Measurements from ENCODE around the gene FBXL19. TPM values are rescaled to one million over a fixed set of nuclear protein-coding genes. Genes with fewer than 3 reads are reported as not detected.

The FBXL19 gene
- total and polyA plus RNA-seq, 2 donors (not counting 1 experiment from before 2014, with no cell fraction given), result 3.1 to 14.5 TPM

GRCh38 chr16:30920891-30921290 is 2.5 kb upstream of the FBXL19 start:
- H3K4me2 ChIP-seq (ENCODE audit: extremely low read depth, insufficient read depth, low read length), result no peak overlapping the region
- no peaks in the 10 kb centered on the region for H4K20me1 ChIP-seq (ENCODE audit: control insufficient read depth, extremely low read depth, insufficient read depth, low read length)
- H3K4me1 ChIP-seq (ENCODE audit: control insufficient read depth, extremely low read depth, insufficient read depth, low read length), result no peaks in the 10 kb centered on the region
- no peak for DNase-seq (ENCODE audit: low read depth in 2 of 2)
- H3K27me3 ChIP-seq (ENCODE audit: control insufficient read depth, insufficient read depth, low read length), result no peaks in the 10 kb centered on the region
- H3K9ac ChIP-seq (ENCODE audit: insufficient read depth, low read length), result no peak overlapping the region
- no peaks in the 10 kb centered on the region for H3K79me2 ChIP-seq (ENCODE audit: control insufficient read depth, insufficient read depth, low read length)
- no peak overlapping the region for H2AFZ ChIP-seq (ENCODE audit: low read length)
- no peak overlapping the region for H3K4me3 ChIP-seq (replicated peaks in 1 of 4; ENCODE audit: control extremely low read depth in 1 of 4, insufficient read depth in 1 of 4, low read depth in 3 of 4, low read length in 4 of 4)
- H3K36me3 ChIP-seq (ENCODE audit: control insufficient read depth, insufficient read depth, low read length), result no peaks in the 10 kb centered on the region
- no peak overlapping the region for H3K27ac ChIP-seq (ENCODE audit: insufficient read depth, low read length)
- no peak for TF ChIP-seq CTCF (conservative IDR thresholded peaks at IDR 0.05 in 1 of 2, IDR thresholded peaks at IDR 0.05 in 1 of 2; ENCODE audit: low read depth in 1 of 2, low read length in 2 of 2)
- TF ChIP-seq EZH2 (IDR thresholded peaks at IDR 0.05; ENCODE audit: low read length, missing control alignments), result no peak
- no peaks in the 10 kb centered on the region for H3K9me3 ChIP-seq (ENCODE audit: control insufficient read depth, insufficient read depth, low read depth, low read length)

GRCh38 chr16:30921459-30921747 is 2.0 kb upstream of the FBXL19 start:
- H4K20me1 ChIP-seq (ENCODE audit: control insufficient read depth, extremely low read depth, insufficient read depth, low read length), result no peaks in the 10 kb centered on the region
- no peaks in the 10 kb centered on the region for H3K27me3 ChIP-seq (ENCODE audit: control insufficient read depth, insufficient read depth, low read length)
- H3K4me1 ChIP-seq (ENCODE audit: control insufficient read depth, extremely low read depth, insufficient read depth, low read length), result no peaks in the 10 kb centered on the region
- peak overlapping the region in 3 of 4 experiments; percentile 52 to 81 (median 65) for H3K4me3 ChIP-seq (replicated peaks in 1 of 4; ENCODE audit: control extremely low read depth in 1 of 4, insufficient read depth in 1 of 4, low read depth in 3 of 4, low read length in 4 of 4)
- H2AFZ ChIP-seq (ENCODE audit: low read length), result no peak overlapping the region
- no peaks in the 10 kb centered on the region for H3K79me2 ChIP-seq (ENCODE audit: control insufficient read depth, insufficient read depth, low read length)
- no peak overlapping the region for H3K9ac ChIP-seq (ENCODE audit: insufficient read depth, low read length)
- peak overlapping the region; percentile 79 for H3K4me2 ChIP-seq (ENCODE audit: extremely low read depth, insufficient read depth, low read length)
- H3K27ac ChIP-seq (ENCODE audit: insufficient read depth, low read length), result no peak overlapping the region
- TF ChIP-seq CTCF (conservative IDR thresholded peaks at IDR 0.05 in 1 of 2, IDR thresholded peaks at IDR 0.05 in 1 of 2; ENCODE audit: low read depth in 1 of 2, low read length in 2 of 2), result no peak
- TF ChIP-seq EZH2 (IDR thresholded peaks at IDR 0.05; ENCODE audit: low read length, missing control alignments), result no peak
- H3K36me3 ChIP-seq (ENCODE audit: control insufficient read depth, insufficient read depth, low read length), result no peaks in the 10 kb centered on the region
- no peak for DNase-seq (ENCODE audit: low read depth in 2 of 2)
- no peaks in the 10 kb centered on the region for H3K9me3 ChIP-seq (ENCODE audit: control insufficient read depth, insufficient read depth, low read depth, low read length)

GRCh38 chr16:30921748-30922419 is 1.5 kb upstream of the FBXL19 start:
- no peaks in the 10 kb centered on the region for H3K36me3 ChIP-seq (ENCODE audit: control insufficient read depth, insufficient read depth, low read length)
- no peaks in the 10 kb centered on the region for H3K79me2 ChIP-seq (ENCODE audit: control insufficient read depth, insufficient read depth, low read length)
- no peaks in the 10 kb centered on the region for H3K4me1 ChIP-seq (ENCODE audit: control insufficient read depth, extremely low read depth, insufficient read depth, low read length)
- H3K9me3 ChIP-seq (ENCODE audit: control insufficient read depth, insufficient read depth, low read depth, low read length), result no peaks in the 10 kb centered on the region
- H3K4me3 ChIP-seq (replicated peaks in 1 of 4; ENCODE audit: control extremely low read depth in 1 of 4, insufficient read depth in 1 of 4, low read depth in 3 of 4, low read length in 4 of 4), result peak overlapping the region; percentile 52 to 81 (median 62)
- H4K20me1 ChIP-seq (ENCODE audit: control insufficient read depth, extremely low read depth, insufficient read depth, low read length), result no peaks in the 10 kb centered on the region
- peak; percentile 89 to 92 for DNase-seq (ENCODE audit: low read depth in 2 of 2)
- peak; percentile 91 to 92 for TF ChIP-seq CTCF (conservative IDR thresholded peaks at IDR 0.05 in 1 of 2, IDR thresholded peaks at IDR 0.05 in 1 of 2; ENCODE audit: low read depth in 1 of 2, low read length in 2 of 2)
- no peak for TF ChIP-seq EZH2 (IDR thresholded peaks at IDR 0.05; ENCODE audit: low read length, missing control alignments)
- peak overlapping the region; percentile 79 for H3K4me2 ChIP-seq (ENCODE audit: extremely low read depth, insufficient read depth, low read length)
- H3K27me3 ChIP-seq (ENCODE audit: control insufficient read depth, insufficient read depth, low read length), result no peaks in the 10 kb centered on the region
- peak overlapping the region; percentile 72 for H3K27ac ChIP-seq (ENCODE audit: insufficient read depth, low read length)
- H3K9ac ChIP-seq (ENCODE audit: insufficient read depth, low read length), result peak overlapping the region; percentile 60
- peak overlapping the region; percentile 35 for H2AFZ ChIP-seq (ENCODE audit: low read length)

Data from fibroblast of lung (primary cell).